Measurements from ENCODE around the gene AQP9. TPM values are rescaled to one million over a fixed set of nuclear protein-coding genes. Genes with fewer than 3 reads are reported as not detected.

Gene AQP9
- total RNA-seq, 4 donors from 2014 or later, result 1.8 to 3.9 TPM; not detected in 2

GRCh38 chr15:58223432-58223831 lies 85.3 kb downstream of the AQP9 start:
- Histone ChIP-seq H3K27ac (no peak overlapping the region), H3K36me3 (no peaks in the 10 kb centered on the region), H3K4me1 (peaks cover 0 to 14% (median 6%) of the 10 kb centered on the region in 4 donors), H3K4me3 (no peak overlapping the region), H3K27me3 (no peaks in the 10 kb centered on the region), H3K9me3 (peaks cover 0 to 3% (median 0%) of the 10 kb centered on the region in 4 donors)
- DNase-seq (ENCODE audit: low spot score in 2 of 2), result no peak
- TF ChIP-seq EP300 (IDR thresholded peaks at IDR 0.05), result no peak
- no peak for TF ChIP-seq POLR2A (IDR thresholded peaks at IDR 0.05)
- TF ChIP-seq CTCF (IDR thresholded peaks at IDR 0.05), result no peak
- 89% methylated on average over 3 of the region's 3 CpGs for WGBS, 2 donors

DNA sequence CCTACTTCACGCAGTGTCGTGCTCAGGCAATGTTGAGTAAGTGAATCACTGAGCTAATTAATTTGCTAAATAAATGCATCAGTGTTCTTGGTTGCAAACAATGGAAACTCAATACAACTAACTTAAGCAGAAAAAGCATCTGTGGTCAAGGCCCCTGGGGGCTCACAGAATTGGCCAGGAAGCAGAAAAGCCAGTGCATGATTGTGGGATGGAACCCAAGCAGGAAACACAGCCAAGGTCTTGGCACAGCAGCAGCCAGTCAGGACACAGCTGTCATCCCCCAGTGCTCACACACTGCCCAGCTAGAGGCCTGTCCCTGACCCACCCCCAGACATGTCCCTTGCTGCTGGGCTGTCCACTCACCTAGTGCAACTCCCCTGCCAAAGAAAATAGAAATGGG lies 85.9 kb downstream of the AQP9 start:
- TF ChIP-seq POLR2A (IDR thresholded peaks at IDR 0.05) (no peak), EP300 (IDR thresholded peaks at IDR 0.05) (no peak), CTCF (IDR thresholded peaks at IDR 0.05) (no peak)

DNA sequence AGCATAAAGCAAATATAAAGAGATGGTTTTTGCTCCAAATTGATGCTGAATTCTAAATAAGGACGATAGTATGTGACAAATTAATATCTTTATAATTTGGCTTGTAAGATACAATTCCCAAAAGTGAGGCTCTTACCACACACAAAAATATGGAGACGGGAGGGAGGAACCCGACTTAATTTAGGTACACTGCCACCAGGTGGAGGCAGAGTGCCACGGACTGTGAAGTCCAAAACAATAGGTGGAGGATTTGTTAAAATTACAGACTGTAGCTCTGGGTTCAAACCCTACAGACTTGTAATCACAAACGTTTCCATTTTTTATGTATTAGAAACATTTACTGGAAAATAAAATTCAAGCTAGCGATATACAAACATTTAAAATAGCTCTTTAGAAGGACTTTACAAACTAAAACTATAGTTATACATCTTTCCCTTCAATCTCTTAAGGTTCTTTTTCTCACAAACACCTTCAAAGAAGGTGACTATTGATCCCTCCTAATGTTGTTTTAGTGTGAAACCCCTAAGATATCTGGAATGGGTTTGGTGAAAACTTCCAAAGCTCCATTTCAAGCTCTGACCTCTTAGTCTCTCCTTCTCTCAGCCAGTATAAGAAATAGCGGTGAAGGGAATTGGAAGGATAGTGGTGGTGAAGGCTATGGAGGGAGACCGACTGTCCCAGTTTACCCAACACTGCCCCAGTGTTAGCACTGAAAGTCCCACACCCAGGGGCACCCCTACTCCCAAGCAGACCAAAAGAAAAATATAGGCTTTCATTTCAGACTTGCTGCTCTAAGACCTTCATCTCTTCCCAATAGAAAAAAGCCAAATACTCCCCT lies 89.7 kb downstream of the AQP9 start:
- TF ChIP-seq CTCF (IDR thresholded peaks at IDR 0.05) (peak; percentile 66 to 77 (median 76)), POLR2A (IDR thresholded peaks at IDR 0.05) (no peak)
- Histone ChIP-seq H3K9me3 (no peaks in the 10 kb centered on the region), H3K27ac (peak overlapping the region in 3 of 4 donors; percentile 5 to 74 (median 61)), H3K27me3 (no peaks in the 10 kb centered on the region), H3K4me1 (peaks cover 0 to 30% (median 14%) of the 10 kb centered on the region in 4 donors), H3K36me3 (no peaks in the 10 kb centered on the region), H3K4me3 (no peak overlapping the region)
- 46 to 47% methylated on average over 8 of the region's 8 CpGs for WGBS, 2 donors
- DNase-seq (ENCODE audit: low spot score in 2 of 2), result peak; percentile 55 to 85

More for the DNA sequence above, 85.9 kb downstream of the AQP9 start:
- Histone ChIP-seq H3K36me3 (no peaks in the 10 kb centered on the region), H3K4me3 (no peak overlapping the region), H3K9me3 (peaks cover 0 to 3% (median 0%) of the 10 kb centered on the region in 4 donors), H3K27ac (no peak overlapping the region), H3K4me1 (peaks cover 0 to 20% (median 9%) of the 10 kb centered on the region in 4 donors), H3K27me3 (no peaks in the 10 kb centered on the region)
- no peak for DNase-seq (ENCODE audit: low spot score in 2 of 2)
- 57 to 67% methylated on average over 2 of the region's 2 CpGs for WGBS, 2 donors

DNA sequence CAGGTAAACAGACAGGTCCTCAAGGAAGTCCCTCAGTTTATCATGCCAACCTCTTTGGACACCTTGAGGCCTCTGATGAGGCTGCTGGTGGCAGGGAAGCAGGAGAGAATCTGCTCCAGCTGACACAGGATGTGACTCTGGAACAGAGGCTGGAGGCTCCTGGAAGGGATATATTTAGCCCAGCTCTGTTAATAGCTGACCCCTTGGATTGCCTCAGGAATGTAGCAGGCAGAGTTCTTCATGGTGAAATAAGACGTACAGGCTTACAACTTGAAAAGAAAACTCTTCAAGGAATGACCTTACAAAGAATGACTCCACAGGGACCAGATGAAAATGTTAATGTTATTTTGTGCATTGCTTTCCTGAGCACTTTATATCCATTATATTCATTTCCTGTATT lies 90.5 kb downstream of the AQP9 start:
- Histone ChIP-seq H3K4me1 (peaks cover 0 to 27% (median 13%) of the 10 kb centered on the region in 4 donors), H3K36me3 (no peaks in the 10 kb centered on the region), H3K4me3 (no peak overlapping the region), H3K27me3 (no peaks in the 10 kb centered on the region), H3K9me3 (no peaks in the 10 kb centered on the region), H3K27ac (peak overlapping the region in 3 of 4 donors; percentile 5 to 74 (median 61))
- DNase-seq (ENCODE audit: low spot score in 2 of 2), result no peak
- WGBS, 2 donors, result 5 to 11% methylated on average over 1 of the region's 1 CpG
- TF ChIP-seq EP300 (IDR thresholded peaks at IDR 0.05) (no peak), CTCF (IDR thresholded peaks at IDR 0.05) (no peak), POLR2A (IDR thresholded peaks at IDR 0.05) (no peak)

DNA sequence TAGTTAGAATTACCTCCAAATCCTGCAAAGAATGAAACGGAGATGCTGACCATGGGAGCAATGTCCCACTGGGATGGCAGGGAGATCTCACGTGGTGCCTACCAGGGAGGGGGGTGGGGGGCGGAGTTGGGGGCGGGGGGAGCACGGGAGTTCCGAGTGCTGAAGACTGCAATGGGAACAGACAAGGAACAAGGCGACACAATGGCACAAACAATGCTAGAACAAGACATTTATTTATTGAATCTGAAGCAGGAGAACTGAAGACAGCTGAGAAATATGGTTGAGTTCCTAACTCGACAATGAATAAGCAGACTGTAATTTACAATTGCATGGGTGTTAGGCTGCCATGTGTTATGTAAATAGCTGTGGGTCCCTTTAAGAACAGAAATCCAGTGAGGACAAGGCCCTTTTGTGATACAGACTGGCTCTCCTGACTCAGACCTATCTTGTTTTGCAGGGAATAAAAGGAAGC lies 91.2 kb downstream of the AQP9 start:
- TF ChIP-seq POLR2A (IDR thresholded peaks at IDR 0.05), result no peak
- no peak for TF ChIP-seq CTCF (IDR thresholded peaks at IDR 0.05)
- TF ChIP-seq EP300 (IDR thresholded peaks at IDR 0.05), result peak in 1 of 2 donors; percentile 69
- Histone ChIP-seq H3K4me3 (no peak overlapping the region), H3K4me1 (peaks cover 0 to 23% (median 10%) of the 10 kb centered on the region in 4 donors), H3K27ac (peak overlapping the region in 3 of 4 donors; percentile 21 to 74 (median 74)), H3K27me3 (no peaks in the 10 kb centered on the region), H3K9me3 (no peaks in the 10 kb centered on the region), H3K36me3 (no peaks in the 10 kb centered on the region)
- whole genome bisulfite sequencing, 2 donors, result 9 to 10% methylated on average over 8 of the region's 8 CpGs
- DNase-seq (ENCODE audit: low spot score in 2 of 2), result no peak

All from tibial nerve (tissue), 4 donors.